Effector CD8-positive, alpha-beta T cell (primary cell): ENCODE data around the gene MAPT.
"Not testable (repeated sequence)": the region's sequence is repeated elsewhere in the genome, so short reads cannot be mapped to it uniquely, and the experiment has no call there.

ENCODE experiments used
- DNase-seq: peaks from one replicate; lab custom pipeline; 2025; lab: John Stamatoyannopoulos, UW

Gene MAPT

GRCh38 chr17:45953561-45953960 lies 59.2 kb downstream of the MAPT start:
- no peak for DNase-seq

- DNase-seq: no peak
Observed at GRCh38 chr17:45954914-45955313, 60.6 kb downstream of the MAPT start.

GRCh38 chr17:45955326-45955725 lies 61.0 kb downstream of the MAPT start:
- no peak for DNase-seq

- no peak for DNase-seq
Observed at GRCh38 chr17:45956090-45956489, 61.7 kb downstream of the MAPT start.

GRCh38 chr17:45956746-45957145 lies 62.4 kb downstream of the MAPT start:
- DNase-seq: not testable (repeated sequence)

- DNase-seq: no peak
Observed at GRCh38 chr17:45958307-45958706, 64.0 kb downstream of the MAPT start.

- DNase-seq: no peak
Observed at GRCh38 chr17:45958994-45959665, 64.8 kb downstream of the MAPT start.

- DNase-seq: no peak
Observed at GRCh38 chr17:45960311-45960710, 66.0 kb downstream of the MAPT start.

- no peak for DNase-seq
Observed at GRCh38 chr17:45961206-45961605, 66.9 kb downstream of the MAPT start.

GRCh38 chr17:45962221-45962972 lies 68.0 kb downstream of the MAPT start:
- DNase-seq: no peak

- no peak for DNase-seq
Observed at GRCh38 chr17:45963283-45963682, 68.9 kb downstream of the MAPT start.

GRCh38 chr17:45963889-45964288 lies 69.5 kb downstream of the MAPT start:
- DNase-seq: no peak

- no peak for DNase-seq
Observed at GRCh38 chr17:45964634-45965033, 70.3 kb downstream of the MAPT start.

GRCh38 chr17:45965812-45966211 lies 71.5 kb downstream of the MAPT start:
- DNase-seq: no peak

- DNase-seq: no peak
Observed at GRCh38 chr17:45966606-45967280, 72.4 kb downstream of the MAPT start.

GRCh38 chr17:45967378-45967777 lies 73.0 kb downstream of the MAPT start:
- no peak for DNase-seq

- DNase-seq: no peak
Observed at GRCh38 chr17:45968732-45969131, 74.4 kb downstream of the MAPT start.

- DNase-seq: no peak
Observed at GRCh38 chr17:45969726-45970125, 75.4 kb downstream of the MAPT start.

GRCh38 chr17:45970659-45971058 lies 76.3 kb downstream of the MAPT start:
- no peak for DNase-seq

GRCh38 chr17:45971698-45972141 lies 77.4 kb downstream of the MAPT start:
- no peak for DNase-seq

- DNase-seq: no peak
Observed at GRCh38 chr17:45972531-45972930, 78.2 kb downstream of the MAPT start.

- no peak for DNase-seq
Observed at GRCh38 chr17:45973099-45973780, 78.9 kb downstream of the MAPT start.
